ENCODE data around the gene ZBTB7C. TPM values are rescaled to one million over a fixed set of nuclear protein-coding genes. Genes with fewer than 3 reads are reported as not detected.

The ZBTB7C gene
- total RNA-seq, 2 experiments from 2014 or later, result not detected

GRCh38 chr18:48020337-48021250 lies 388.6 kb downstream of the ZBTB7C start:
- CTCF ChIA-PET (ENCODE audit: unreplicated experiment), result no interaction called here
- intact Hi-C loops (cut with micrococcal nuclease; ENCODE audit: unreplicated experiment), result loop anchor here (5.0 kb wide), 1 partner anchor 427 kb away; no protein-coding TSS in a partner anchor
- BruUV-seq (replicated peaks), result no TSS peak

DNA sequence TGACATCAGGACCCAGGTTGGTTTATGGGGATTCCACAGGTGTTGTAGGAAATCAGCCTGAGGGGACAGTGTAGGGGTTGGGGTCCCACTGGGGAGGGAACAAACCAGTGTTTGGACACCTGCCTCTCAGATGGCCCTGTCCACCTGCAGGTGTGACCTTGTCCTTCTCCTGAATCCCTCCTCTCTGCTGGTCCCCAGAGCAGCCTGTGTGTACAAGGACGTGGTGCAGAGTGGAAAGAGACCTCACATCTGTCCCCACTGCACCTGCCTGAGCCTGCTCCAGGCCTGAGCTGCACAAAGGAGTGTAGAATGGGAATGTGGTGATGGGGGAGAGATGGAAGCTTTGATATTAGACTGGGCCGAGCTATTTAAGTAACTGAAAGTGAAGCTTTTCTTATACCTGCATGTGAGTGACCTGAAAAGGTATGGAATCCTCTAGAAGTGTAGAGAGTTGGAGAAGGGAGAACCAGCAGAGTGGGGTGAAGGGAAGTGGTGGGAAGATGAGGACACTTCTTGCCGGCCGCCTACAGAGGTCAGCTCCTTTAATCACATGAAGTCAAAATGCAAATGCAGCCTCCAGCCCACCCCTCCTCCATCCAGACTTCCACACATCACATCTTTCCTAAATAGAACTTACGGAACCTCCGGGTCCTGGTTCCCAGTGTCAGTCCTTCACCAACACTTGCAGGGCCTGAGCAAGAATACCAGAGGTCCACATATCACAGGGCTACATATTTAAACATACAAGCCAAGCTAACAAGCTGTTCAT lies 389.4 kb downstream of the ZBTB7C start:
- no TSS peak for BruUV-seq (replicated peaks)
- Histone ChIP-seq H3K79me2 (ENCODE audit: insufficient read depth, low read depth, low read length) (no peaks in the 10 kb centered on the region), H3K9me3 (ENCODE audit: low read length) (no peaks in the 10 kb centered on the region), H3K27ac (ENCODE audit: low read depth, low read length, poor library complexity, severe bottlenecking) (no peak overlapping the region), H2AFZ (ENCODE audit: low read length) (no peak overlapping the region), H3K4me3 (ENCODE audit: low read depth, low read length, poor library complexity, severe bottlenecking) (no peak overlapping the region), H3K36me3 (ENCODE audit: insufficient read depth, low read length) (no peaks in the 10 kb centered on the region), H3K4me2 (ENCODE audit: low read length) (no peak overlapping the region), H3K9me2 (ENCODE audit: insufficient read depth, low read length) (no peaks in the 10 kb centered on the region), H3K4me1 (ENCODE audit: insufficient read depth, low read length, poor library complexity, severe bottlenecking) (no peaks in the 10 kb centered on the region), H4K20me1 (ENCODE audit: insufficient read depth, low read length) (no peaks in the 10 kb centered on the region)
- ChIA-PET POLR2A (no interaction called here), CTCF (ENCODE audit: unreplicated experiment) (no interaction called here)
- intact Hi-C loops (cut with micrococcal nuclease; ENCODE audit: unreplicated experiment), result loop anchor here (5.0 kb wide), 1 partner anchor 428 kb away; no protein-coding TSS in a partner anchor
- TF ChIP-seq, protein P1, sequence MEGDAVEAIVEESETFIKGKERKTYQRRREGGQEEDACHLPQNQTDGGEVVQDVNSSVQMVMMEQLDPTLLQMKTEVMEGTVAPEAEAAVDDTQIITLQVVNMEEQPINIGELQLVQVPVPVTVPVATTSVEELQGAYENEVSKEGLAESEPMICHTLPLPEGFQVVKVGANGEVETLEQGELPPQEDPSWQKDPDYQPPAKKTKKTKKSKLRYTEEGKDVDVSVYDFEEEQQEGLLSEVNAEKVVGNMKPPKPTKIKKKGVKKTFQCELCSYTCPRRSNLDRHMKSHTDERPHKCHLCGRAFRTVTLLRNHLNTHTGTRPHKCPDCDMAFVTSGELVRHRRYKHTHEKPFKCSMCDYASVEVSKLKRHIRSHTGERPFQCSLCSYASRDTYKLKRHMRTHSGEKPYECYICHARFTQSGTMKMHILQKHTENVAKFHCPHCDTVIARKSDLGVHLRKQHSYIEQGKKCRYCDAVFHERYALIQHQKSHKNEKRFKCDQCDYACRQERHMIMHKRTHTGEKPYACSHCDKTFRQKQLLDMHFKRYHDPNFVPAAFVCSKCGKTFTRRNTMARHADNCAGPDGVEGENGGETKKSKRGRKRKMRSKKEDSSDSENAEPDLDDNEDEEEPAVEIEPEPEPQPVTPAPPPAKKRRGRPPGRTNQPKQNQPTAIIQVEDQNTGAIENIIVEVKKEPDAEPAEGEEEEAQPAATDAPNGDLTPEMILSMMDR (conservative IDR thresholded peaks at IDR 0.05; ENCODE audit: low read length), result no peak
- no peak for TF ChIP-seq EZH2phosphoT487 (IDR thresholded peaks at IDR 0.05; ENCODE audit: borderline replicate concordance, low read depth, low read length)
- no peak for DNase-seq (ENCODE audit: low spot score)

More at GRCh38 chr18:48020337-48021250, 388.6 kb downstream of the ZBTB7C start:
- Histone ChIP-seq H3K79me2 (ENCODE audit: insufficient read depth, low read depth, low read length) (no peaks in the 10 kb centered on the region), H3K9me3 (ENCODE audit: low read length) (no peaks in the 10 kb centered on the region), H4K20me1 (ENCODE audit: insufficient read depth, low read length) (no peaks in the 10 kb centered on the region), H2AFZ (ENCODE audit: low read length) (no peak overlapping the region), H3K4me3 (ENCODE audit: low read depth, low read length, poor library complexity, severe bottlenecking) (no peak overlapping the region), H3K4me2 (ENCODE audit: low read length) (no peak overlapping the region), H3K9me2 (ENCODE audit: insufficient read depth, low read length) (no peaks in the 10 kb centered on the region), H3K4me1 (ENCODE audit: insufficient read depth, low read length, poor library complexity, severe bottlenecking) (no peaks in the 10 kb centered on the region), H3K27ac (ENCODE audit: low read depth, low read length, poor library complexity, severe bottlenecking) (no peak overlapping the region), H3K36me3 (ENCODE audit: insufficient read depth, low read length) (no peaks in the 10 kb centered on the region)
- POLR2A ChIA-PET, result no interaction called here
- DNase-seq (ENCODE audit: low spot score), result no peak
- TF ChIP-seq, protein P1 (conservative IDR thresholded peaks at IDR 0.05; ENCODE audit: low read length), result no peak
- TF ChIP-seq EZH2phosphoT487 (IDR thresholded peaks at IDR 0.05; ENCODE audit: borderline replicate concordance, low read depth, low read length), result no peak

All from OCI-LY7 (cell line).